Activated CD8-positive, alpha-beta T cell treated with anti-CD3 and anti-CD28 coated beads, Interleukin-2, amount 10 ng/mL, durations not matched to agents 7 days and 5 days (primary cell): ENCODE data around the gene PCK1. TPM values are rescaled to one million over a fixed set of nuclear protein-coding genes. Genes with fewer than 3 reads are reported as not detected.

Source experiments
- ATAC-seq: fragments of 150-1000 bp; cut with Tn5 transposase; one replicate; pipeline ENCODE4 v1.10.0; 2021; ENCODE audit warnings: moderate library complexity
- CTCF ChIA-PET: fragments of 350-600 bp; sonication (Branson Sonifier 250); formaldehyde crosslinking; loops from one replicate; lab custom pipeline; 2021; ENCODE audit warnings: antibody characterized with exemption; lab: Charles Lee
- POLR2A ChIA-PET: fragments of 350-600 bp; sonication (Branson Sonifier 250); formaldehyde crosslinking; loops from one replicate; lab custom pipeline; 2021; ENCODE audit warnings: antibody characterized with exemption; lab: Charles Lee
- DNase-seq: peaks from one replicate; pipeline ENCODE4 v3.0.0-alpha.2; 2020
- H3K27ac Mint-ChIP-seq: one replicate; pipeline ENCODE4 v1.8.0; 2021; ENCODE audit warnings: mild to moderate bottlenecking, mixed read lengths
- H3K27me3 Mint-ChIP-seq: one replicate; pipeline ENCODE4 v1.8.0; 2021; ENCODE audit warnings: low read depth, mixed read lengths
- H3K36me3 Mint-ChIP-seq: one replicate; pipeline ENCODE4 v1.8.0; 2021; ENCODE audit warnings: low read depth, mixed read lengths
- H3K4me1 Mint-ChIP-seq: one replicate; pipeline ENCODE4 v1.8.0; 2021; ENCODE audit warnings: low read depth, mixed read lengths
- H3K4me3 Mint-ChIP-seq: one replicate; pipeline ENCODE4 v1.8.0; 2021; ENCODE audit warnings: mild to moderate bottlenecking, mixed read lengths
- H3K9me3 Mint-ChIP-seq: one replicate; pipeline ENCODE4 v1.8.0; 2022; ENCODE audit warnings: mixed read lengths; ENCODE audit not compliant: insufficient read depth
- total RNA-seq, 2 experiments: library from RNA; stranded (reverse); gene quantifications; one replicate each; pipeline ENCODE4 v1.2.3, GENCODE V29; 2021

Gene PCK1
- total RNA-seq, 2 experiments from 2014 or later, result not detected

DNA sequence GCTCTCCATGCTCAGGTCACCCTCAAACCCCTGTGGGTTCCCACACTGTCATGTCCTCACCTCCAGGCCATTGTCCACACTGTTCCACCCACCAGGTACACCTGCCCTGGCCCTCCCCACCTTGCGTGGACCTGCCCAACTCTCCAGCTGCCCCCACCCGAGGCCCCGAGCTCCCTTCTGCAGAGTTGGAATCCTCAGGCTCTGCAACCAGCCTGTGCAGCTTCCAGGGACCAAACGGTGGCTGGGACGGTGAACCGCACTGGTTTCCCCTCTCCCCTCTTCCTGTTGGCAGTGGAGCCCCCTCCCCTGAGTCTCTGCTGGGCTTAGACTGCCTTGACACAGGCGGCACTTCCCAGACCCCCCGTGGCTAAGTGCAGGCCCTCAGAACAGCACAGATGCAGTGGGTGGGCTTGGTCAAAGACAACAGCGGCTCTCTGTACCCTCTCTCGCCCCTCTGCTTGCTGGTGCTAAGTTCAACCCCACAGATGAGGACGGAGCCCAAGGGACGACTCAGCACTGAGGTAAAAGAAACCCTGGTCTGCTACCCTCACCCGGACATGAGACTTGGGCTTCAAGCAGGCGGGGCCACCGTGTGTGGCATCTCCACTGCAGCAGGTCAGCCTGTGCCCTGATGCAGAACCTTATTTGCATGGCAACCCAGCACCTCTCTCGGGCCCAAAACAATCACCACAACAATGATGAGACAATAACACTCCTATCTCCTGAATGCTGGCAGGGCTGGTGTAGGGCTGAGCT is 48.4 kb downstream of the PCK1 start:
- peaks cover 21% of the 10 kb centered on the region for H3K36me3 Mint-ChIP-seq
- POLR2A ChIA-PET, result interaction anchor here (1.3 kb wide), 1 partner anchor 11 kb away, joined by 4 read pairs; the partner anchor contains the start of gene ZBP1
- ATAC-seq (no peak), DNase-seq (no peak)
- no peaks in the 10 kb centered on the region for H3K27me3 Mint-ChIP-seq
- no peaks in the 10 kb centered on the region for H3K9me3 Mint-ChIP-seq
- H3K4me1 Mint-ChIP-seq, result peaks cover 10% of the 10 kb centered on the region
- CTCF ChIA-PET, result no interaction called here
- H3K27ac Mint-ChIP-seq, result no peak overlapping the region
- H3K4me3 Mint-ChIP-seq, result no peak overlapping the region

DNA sequence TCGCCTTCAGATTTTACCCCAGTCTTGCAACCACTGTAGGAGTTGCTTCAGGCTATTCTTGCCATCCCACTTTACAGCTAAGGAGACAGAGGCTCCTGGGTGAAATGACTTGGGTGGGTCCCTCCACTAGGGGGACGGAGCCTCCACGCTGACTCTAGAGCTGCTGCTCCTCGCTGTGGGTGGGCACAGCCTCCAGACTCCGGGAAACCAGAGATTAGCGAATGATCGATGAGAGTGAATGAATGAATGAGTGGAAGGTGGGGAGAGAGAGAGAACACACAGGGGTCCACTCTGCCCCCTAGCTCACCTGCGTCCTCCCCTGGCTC is 48.9 kb downstream of the PCK1 start:
- no peak overlapping the region for H3K4me3 Mint-ChIP-seq
- peaks cover 24% of the 10 kb centered on the region for H3K36me3 Mint-ChIP-seq
- H3K27ac Mint-ChIP-seq, result no peak overlapping the region
- no peak for ATAC-seq
- POLR2A ChIA-PET, result interaction anchor here (0.5 to 1.3 kb wide), 2 partner anchors 10 to 78 kb away, joined by 3 to 4 read pairs; partner anchors contain the start of gene ZBP1
- CTCF ChIA-PET, result interaction anchor here (0.9 to 1.6 kb wide), 2 partner anchors 9 to 72 kb away, joined by 3 to 5 read pairs; no protein-coding TSS in a partner anchor
- DNase-seq, result no peak
- no peaks in the 10 kb centered on the region for H3K27me3 Mint-ChIP-seq
- no peaks in the 10 kb centered on the region for H3K9me3 Mint-ChIP-seq
- H3K4me1 Mint-ChIP-seq, result peaks cover 7% of the 10 kb centered on the region

DNA sequence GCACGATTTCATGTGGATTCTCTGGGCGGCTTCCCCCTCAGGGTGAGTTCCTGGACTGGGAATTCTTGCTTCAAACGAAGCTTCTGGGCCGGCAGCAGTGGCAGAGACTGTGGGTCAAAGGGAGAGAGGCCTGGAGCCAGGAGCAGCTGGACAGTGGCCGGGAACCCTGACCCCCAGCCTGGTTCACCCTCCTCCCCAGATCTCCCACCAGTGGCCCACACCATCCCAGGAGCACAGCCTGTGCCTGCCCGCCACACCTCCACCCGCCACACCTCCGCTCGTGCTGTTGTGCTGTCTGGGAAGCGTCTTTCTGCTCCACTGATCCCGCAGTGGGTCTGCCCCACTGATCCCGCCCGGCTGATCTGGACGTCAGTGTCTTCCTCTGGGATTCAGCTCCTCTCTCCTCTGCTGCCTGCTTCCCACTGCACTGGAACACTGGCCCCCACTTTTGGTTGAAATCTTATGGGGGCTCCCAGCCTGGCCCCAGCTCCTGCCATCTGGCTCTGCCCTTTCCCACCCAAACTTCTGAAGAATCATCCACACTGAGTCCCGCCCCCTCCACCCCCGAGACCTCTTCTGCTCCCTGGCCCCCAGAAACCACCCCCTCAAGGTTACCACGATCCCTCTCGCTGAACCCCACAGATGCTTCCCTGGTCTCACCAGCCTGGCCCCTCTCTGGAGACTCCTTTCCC is 49.5 kb downstream of the PCK1 start:
- H3K9me3 Mint-ChIP-seq, result no peaks in the 10 kb centered on the region
- H3K36me3 Mint-ChIP-seq, result peaks cover 24% of the 10 kb centered on the region
- H3K27me3 Mint-ChIP-seq, result no peaks in the 10 kb centered on the region
- CTCF ChIA-PET, result interaction anchor here (0.9 to 1.7 kb wide), 5 partner anchors 10 to 71 kb away, joined by 3 to 5 read pairs (median 3); no protein-coding TSS in a partner anchor
- DNase-seq (no peak), ATAC-seq (no peak)
- no peak overlapping the region for H3K27ac Mint-ChIP-seq
- POLR2A ChIA-PET, result interaction anchor here (0.5 to 1.3 kb wide), 2 partner anchors 10 to 77 kb away, joined by 3 to 4 read pairs; partner anchors contain the start of gene ZBP1
- H3K4me1 Mint-ChIP-seq, result peaks cover under 1% of the 10 kb centered on the region
- H3K4me3 Mint-ChIP-seq, result no peak overlapping the region

DNA sequence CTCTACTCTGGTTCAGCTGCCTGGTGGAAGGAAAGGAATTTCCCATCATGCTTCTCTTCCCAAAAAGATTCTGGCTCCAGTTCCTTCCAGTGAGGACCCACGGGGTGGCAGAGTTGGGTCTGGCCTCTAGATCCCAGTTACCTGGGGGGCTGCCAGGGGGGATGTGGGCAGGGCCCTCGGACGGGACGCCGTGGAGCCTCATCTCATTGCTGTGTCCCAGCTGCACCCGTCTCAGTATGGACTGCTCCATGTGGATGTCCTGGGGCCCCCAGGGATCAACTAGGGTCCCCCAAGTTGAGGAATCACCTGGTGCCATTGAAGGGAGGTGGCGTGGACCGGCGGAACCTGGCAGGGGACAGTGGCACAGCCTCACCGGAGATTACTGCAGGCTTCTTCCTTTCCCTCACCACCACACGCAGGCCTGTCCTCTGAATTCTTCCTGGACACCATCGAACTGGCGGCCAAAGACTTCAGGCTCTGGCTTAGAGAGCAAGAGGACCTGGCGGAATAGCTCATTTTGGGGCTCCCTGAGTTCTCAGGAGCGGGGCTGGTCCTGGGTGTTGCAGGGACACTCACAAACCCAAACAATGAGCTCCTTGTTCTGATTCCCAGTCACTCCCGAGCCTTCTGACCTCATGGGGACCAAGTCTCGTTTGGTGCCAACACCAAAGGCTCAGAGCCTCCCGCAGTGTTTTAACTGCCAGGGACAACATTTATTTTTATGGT is 50.8 kb downstream of the PCK1 start:
- Mint-ChIP-seq H3K4me1 (peaks cover 6% of the 10 kb centered on the region), H3K4me3 (no peak overlapping the region), H3K27ac (no peak overlapping the region), H3K36me3 (peaks cover 24% of the 10 kb centered on the region), H3K27me3 (no peaks in the 10 kb centered on the region), H3K9me3 (no peaks in the 10 kb centered on the region)
- ATAC-seq (no peak), DNase-seq (no peak)
- ChIA-PET POLR2A (no interaction called here), CTCF (interaction anchor here (1.2 to 1.7 kb wide), 4 partner anchors 11 to 42 kb away, joined by 3 to 5 read pairs (median 4); no protein-coding TSS in a partner anchor)

DNA sequence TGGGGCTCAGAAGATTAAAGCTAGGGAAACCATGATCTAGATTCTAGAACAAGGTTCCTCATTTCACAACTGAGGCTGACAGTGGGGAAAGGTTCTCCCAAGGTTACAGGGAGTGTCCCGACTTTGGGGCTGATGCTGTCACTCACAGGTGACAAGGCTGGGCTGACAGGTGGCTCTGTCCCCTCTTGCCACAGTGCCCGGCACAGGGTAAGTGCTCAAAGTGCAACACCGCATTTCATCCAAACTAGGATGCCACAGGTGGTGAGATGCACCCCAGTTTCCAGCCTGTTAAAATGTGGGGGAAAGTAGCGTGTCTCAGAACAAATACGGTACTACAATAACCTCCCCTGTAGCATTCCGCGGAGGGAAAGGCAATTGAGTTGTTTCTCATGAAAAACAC is 51.5 kb downstream of the PCK1 start:
- DNase-seq (no peak), ATAC-seq (no peak)
- Mint-ChIP-seq H3K36me3 (peaks cover 24% of the 10 kb centered on the region), H3K4me3 (no peak overlapping the region), H3K27me3 (no peaks in the 10 kb centered on the region), H3K27ac (no peak overlapping the region), H3K9me3 (no peaks in the 10 kb centered on the region), H3K4me1 (peaks cover 13% of the 10 kb centered on the region)
- POLR2A ChIA-PET, result no interaction called here
- CTCF ChIA-PET, result interaction anchor here (1.2 to 1.7 kb wide), 3 partner anchors 10 to 41 kb away, joined by 3 to 5 read pairs (median 4); no protein-coding TSS in a partner anchor

DNA sequence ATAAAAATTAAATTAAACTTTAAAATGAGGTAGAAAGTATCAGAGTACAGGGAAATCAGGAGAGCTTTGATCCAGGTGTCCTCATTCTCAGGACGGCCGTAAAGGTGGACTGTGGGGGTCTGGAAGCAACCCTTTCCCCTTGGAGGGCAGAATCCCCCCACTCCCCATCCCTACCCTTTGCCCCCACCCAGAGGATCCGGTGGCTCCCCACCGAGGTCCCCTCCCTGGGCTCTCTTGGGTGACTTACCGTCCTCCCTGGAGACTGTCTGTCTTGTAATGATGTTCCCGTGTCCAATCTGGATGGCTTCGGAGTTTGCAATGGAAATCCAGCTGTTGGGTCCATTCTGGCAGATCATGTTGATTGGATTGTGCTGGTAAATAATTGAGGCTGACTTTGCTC is 52.0 kb downstream of the PCK1 start:
- Mint-ChIP-seq H3K4me3 (no peak overlapping the region), H3K9me3 (no peaks in the 10 kb centered on the region), H3K27me3 (no peaks in the 10 kb centered on the region), H3K36me3 (peaks cover 22% of the 10 kb centered on the region), H3K4me1 (peaks cover 18% of the 10 kb centered on the region), H3K27ac (no peak overlapping the region)
- DNase-seq (no peak), ATAC-seq (no peak)
- CTCF ChIA-PET, result interaction anchor here (1.2 kb wide), 1 partner anchor 41 kb away, joined by 4 read pairs; no protein-coding TSS in a partner anchor
- POLR2A ChIA-PET, result no interaction called here

DNA sequence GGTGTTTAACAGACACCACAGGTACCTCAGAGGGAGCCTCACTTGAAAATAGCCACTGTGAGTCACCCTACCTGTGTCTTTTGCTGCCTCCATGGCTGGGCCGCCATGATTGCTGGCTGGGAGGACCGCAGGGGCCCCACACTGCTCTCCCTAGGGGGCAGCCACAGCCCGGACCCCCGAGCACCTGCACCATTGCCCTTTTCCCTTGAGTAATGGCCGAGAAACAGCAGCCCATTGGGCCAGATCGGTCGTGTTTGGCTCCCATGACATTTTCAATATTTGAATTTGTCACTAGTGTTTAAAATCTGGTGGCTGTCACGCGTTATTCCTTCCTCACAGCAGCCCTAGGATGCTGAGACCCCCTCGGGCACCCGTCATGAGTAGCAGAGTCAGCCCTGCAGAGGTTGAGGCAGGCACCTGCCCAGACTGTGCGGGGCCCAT is 52.6 kb downstream of the PCK1 start:
- no peaks in the 10 kb centered on the region for H3K27me3 Mint-ChIP-seq
- no peak overlapping the region for H3K4me3 Mint-ChIP-seq
- H3K27ac Mint-ChIP-seq, result no peak overlapping the region
- peaks cover 22% of the 10 kb centered on the region for H3K36me3 Mint-ChIP-seq
- peaks cover 23% of the 10 kb centered on the region for H3K4me1 Mint-ChIP-seq
- ATAC-seq (no peak), DNase-seq (no peak)
- POLR2A ChIA-PET, result no interaction called here
- CTCF ChIA-PET, result no interaction called here
- no peaks in the 10 kb centered on the region for H3K9me3 Mint-ChIP-seq

DNA sequence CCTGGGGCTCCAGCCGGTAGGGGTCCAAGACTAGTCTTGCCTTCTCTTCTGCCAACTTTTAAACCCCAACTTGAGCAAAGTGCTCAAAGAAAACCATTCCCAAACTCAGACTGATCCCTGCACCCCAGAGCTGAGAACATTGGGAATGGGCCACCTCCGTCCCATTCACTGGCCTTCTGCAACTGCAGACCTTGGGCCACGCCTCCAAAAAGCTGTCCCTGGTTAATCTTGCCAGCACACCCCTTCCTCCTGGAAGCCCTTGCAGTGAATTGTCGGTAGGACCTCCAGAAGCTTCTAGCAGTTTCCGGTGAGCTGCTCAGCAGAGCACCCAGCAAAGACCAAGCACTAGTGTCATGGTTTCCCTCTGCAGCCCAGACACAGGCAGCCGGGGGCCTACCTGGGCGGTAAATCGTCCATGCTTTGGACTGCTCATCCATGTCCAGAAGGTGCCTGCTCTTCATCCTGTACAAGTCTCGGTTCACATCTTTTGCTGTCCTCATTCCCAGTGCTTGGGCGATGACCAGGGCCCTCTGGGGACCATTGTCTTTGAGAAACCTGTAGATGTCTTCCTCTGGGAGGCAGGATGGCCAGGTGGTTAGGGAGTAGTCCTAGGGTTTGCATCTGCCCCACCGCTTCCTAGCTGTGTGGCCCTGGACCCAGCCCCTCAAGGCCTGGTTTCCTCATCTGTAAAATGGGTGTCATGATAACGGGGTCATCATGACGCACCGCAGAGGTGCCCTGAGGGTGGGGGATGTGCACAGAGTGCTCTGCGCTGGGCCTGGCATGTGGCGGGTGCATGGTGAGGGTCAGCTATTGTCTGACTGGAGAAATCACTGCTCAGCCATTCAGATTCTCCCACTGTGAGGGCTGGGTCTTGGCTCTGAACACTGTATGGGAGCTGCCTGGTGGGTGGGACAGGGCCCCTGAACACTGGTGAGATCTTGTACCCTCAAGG is 53.9 kb downstream of the PCK1 start:
- ChIA-PET CTCF (interaction anchor here (1.8 to 2.1 kb wide), 2 partner anchors 18 to 39 kb away, joined by 5 to 8 read pairs; no protein-coding TSS in a partner anchor), POLR2A (no interaction called here)
- Mint-ChIP-seq H3K9me3 (no peaks in the 10 kb centered on the region), H3K4me3 (no peak overlapping the region), H3K27ac (no peak overlapping the region), H3K36me3 (peaks cover 19% of the 10 kb centered on the region), H3K27me3 (no peaks in the 10 kb centered on the region), H3K4me1 (peaks cover 36% of the 10 kb centered on the region)
- DNase-seq, result no peak
- ATAC-seq, result no peak

DNA sequence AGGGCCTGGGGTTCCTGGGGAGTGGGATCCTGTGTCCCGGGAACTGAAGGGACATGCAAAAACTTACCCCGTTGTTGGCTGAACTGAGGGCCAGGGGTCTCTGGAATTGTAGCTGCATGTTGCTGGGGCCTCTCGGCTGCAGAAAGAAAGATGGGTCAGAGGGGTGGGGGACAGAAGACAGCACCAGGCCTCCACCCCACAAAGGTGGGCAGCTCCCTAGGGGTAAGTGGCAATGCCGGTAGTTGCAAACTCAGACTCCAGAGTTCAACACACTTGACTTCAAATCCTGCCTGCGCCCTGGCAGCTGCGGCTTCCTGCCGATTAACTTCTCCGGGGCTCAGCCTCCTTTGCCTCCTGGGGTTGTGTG is 54.5 kb downstream of the PCK1 start:
- H3K27ac Mint-ChIP-seq, result no peak overlapping the region
- H3K27me3 Mint-ChIP-seq, result no peaks in the 10 kb centered on the region
- no peaks in the 10 kb centered on the region for H3K9me3 Mint-ChIP-seq
- ATAC-seq, result no peak
- peaks cover 18% of the 10 kb centered on the region for H3K36me3 Mint-ChIP-seq
- ChIA-PET CTCF (interaction anchor here (1.6 to 2.1 kb wide), 3 partner anchors 19 to 595 kb away, joined by 4 to 8 read pairs (median 5); no protein-coding TSS in a partner anchor), POLR2A (interaction anchor here (0.8 kb wide), 1 partner anchor 9 kb away, joined by 3 read pairs; no protein-coding TSS in a partner anchor)
- peaks cover 43% of the 10 kb centered on the region for H3K4me1 Mint-ChIP-seq
- no peak for DNase-seq
- H3K4me3 Mint-ChIP-seq, result no peak overlapping the region

DNA sequence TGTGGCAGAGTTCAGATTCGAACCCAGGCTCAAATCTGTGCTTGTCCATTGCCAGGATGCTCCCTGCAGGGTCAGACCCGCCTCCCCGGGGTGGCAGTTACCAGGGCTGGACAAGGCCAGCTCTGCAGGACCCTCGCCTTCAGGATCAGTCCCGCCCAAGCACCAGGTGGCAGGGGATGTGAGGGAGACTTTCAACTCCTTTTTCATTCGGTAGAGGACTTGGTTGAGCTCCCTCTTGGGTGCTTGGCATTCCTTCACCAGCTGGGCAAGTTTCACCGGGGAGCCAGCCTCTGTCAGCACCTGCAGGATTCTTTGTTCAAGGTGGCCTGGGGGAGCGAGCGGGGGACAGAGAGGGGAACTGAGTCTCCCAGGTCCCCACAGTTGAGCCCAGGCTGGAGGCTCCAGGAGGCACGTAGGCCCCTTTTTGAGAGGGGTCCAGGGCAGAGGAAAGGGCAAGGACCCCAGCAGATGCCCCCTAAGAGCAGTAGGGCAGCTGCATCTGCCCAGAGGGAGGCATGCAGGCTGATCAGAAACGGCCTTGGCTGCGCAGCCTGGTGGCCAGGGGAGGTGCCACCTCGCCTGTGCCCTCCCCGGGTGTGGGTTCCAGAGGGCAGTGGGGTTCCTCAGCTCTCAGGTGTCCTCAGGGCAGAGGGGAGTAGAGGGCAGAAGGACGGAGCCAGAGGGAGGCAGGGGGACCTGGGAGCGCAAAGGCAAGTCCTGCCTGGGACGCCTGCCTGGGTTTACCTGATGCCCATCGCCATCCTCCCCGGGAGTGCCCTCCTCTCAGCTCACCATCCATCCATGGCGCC is 55.4 kb downstream of the PCK1 start:
- Mint-ChIP-seq H3K27me3 (no peaks in the 10 kb centered on the region), H3K27ac (no peak overlapping the region), H3K9me3 (no peaks in the 10 kb centered on the region), H3K4me3 (no peak overlapping the region), H3K4me1 (peaks cover 52% of the 10 kb centered on the region), H3K36me3 (peaks cover 12% of the 10 kb centered on the region)
- CTCF ChIA-PET, result interaction anchor here (1.6 to 2.1 kb wide), 3 partner anchors 20 to 594 kb away, joined by 4 to 8 read pairs (median 5); no protein-coding TSS in a partner anchor
- POLR2A ChIA-PET, result interaction anchor here (0.8 kb wide), 1 partner anchor 10 kb away, joined by 3 read pairs; no protein-coding TSS in a partner anchor
- no peak for DNase-seq
- no peak for ATAC-seq
